Retinal pigment epithelial cell (primary cell): ENCODE measurements around the gene PPRC1.

Experiments
- DNase-seq: peaks from one replicate; pipeline ENCODE4 v3.0.0-alpha.2; 2010; ENCODE audit warnings: low read depth
- H3K4me3 ChIP-seq: 2 replicates; pipeline ENCODE4 v1.5.1; 2011; ENCODE audit warnings: mild to moderate bottlenecking, low read length, control low read depth, moderate library complexity
- CTCF ChIP-seq: conservative IDR thresholded peaks from 2 replicates; pipeline ENCODE4 v1.5.1; 2011; ENCODE audit warnings: low read depth, low read length, control low read depth, inconsistent platforms

Gene PPRC1

DNA sequence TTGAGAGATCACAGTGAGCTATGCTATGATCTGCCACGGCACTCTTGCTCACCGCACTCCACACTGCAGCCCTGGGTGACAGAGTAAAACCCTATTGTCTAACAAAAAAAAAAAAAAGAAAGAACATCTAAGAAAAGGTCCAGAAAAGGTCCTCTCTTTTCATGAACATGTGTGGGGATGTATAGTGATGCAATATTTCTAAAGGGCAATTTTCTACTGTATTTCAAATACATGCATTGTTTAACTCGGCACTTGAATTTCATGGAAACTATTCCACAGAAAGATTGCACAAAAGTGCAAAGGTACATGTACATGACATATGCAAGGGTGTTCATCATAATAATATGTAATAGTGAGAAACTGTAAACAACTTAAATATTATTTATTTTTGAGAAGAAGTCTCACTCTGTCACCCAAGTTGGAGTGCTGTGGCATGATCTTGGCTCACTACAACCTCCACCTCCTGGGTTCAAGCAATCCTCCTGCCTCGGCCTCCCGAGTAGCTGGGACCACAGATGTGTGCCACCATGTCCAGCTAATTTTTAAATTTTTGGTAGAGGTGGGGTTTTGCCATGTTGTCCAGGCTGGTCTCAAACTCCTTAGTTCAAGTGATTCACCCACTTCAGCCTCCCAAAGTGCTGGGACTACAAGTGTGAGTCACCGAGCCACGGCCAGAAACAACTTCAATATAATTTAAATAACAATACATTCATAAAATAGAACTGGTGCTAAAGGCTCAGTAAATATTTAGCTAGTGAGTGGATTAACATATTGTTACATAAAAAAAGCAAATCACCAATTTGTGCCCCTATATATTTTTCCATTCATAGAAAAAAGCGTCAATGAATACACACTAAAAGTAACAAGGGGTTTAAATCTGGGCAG is 1.3 kb upstream of the PPRC1 start:
- TF ChIP-seq CTCF: no peak
- DNase-seq: no peak
- H3K4me3 ChIP-seq: no peak overlapping the region

GRCh38 chr10:102132193-102132562 is 662 bp upstream of the PPRC1 start:
- no peak for DNase-seq
- TF ChIP-seq CTCF: no peak
- peak overlapping the region; percentile 90 for H3K4me3 ChIP-seq

DNA sequence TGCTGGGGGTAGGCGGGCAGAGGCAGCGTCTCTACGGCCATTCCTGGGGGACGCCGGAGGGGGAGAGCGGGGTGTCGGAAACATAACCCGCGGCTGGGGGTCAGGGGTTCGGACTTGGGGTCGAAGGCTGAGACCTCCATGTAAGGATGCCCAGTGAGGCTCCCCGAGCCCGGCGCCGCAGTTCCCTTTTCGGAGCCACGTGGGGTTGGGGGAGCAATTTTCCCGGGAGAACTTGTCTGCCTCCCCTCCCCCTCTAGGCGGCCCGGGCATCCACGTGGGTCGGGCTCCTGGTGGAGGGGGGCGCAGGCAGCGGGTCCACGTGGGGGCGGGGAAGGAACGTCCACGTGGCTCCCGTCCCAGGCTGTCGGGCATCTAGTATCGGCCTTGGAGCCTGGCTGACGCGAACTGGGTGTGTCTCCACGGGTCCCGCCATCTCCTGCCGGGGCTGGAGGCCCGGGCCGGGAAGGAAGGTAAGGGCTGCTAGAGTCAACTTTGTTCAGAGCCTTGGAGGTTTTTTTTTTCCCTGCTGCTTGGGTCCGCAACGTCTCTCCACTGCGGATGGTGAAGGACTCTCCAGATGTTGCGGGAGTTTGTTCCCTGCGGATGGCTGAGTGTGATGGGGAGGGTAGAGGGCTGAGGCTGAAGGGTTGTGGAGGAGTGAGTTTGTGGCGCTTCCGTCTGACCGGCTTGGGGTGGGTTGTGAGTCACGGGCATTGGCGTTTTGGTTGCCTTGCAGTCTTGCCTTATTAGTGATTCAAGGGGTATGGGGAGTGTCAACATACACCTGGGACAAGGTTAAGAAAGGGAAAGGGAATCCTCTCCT is 744 bp downstream of the PPRC1 start:
- no peak for TF ChIP-seq CTCF
- DNase-seq: no peak

GRCh38 chr10:102134416-102134815 is 1.6 kb downstream of the PPRC1 start:
- TF ChIP-seq CTCF: no peak
- no peak for DNase-seq
- peak overlapping the region; percentile 90 for H3K4me3 ChIP-seq

More for the DNA sequence above, 744 bp downstream of the PPRC1 start:
- H3K4me3 ChIP-seq: peak overlapping the region; percentile 90

DNA sequence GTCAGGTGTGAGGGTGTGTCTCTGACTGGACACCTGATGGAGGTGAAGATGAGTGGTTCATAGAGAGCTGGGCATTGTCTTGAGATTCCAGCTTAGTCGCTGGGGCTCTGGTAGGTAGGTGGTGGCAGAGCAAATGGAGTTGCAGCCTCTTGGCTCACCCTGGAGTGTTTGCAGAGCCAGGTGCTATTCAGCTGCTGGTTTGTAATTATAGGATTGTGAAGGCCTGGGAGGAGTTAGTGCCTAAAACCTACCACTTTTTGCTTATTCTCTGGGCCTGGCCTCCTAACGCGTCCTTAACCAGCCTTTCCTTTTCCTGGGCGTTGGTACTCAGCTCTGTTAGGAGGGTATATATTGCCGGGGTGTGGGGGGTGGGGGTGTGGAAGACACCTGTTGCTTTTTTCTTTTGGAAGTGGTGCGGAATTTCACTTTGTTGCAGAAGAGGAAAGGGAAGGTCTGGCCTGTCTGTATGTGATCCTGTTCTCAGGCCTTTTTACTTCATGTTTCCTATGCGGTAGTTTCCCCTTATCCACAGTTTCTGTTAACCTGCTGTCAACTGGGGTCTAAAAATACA is 3.2 kb downstream of the PPRC1 start:
- TF ChIP-seq CTCF: no peak
- H3K4me3 ChIP-seq: no peak overlapping the region
- no peak for DNase-seq

- H3K4me3 ChIP-seq: no peak overlapping the region
- DNase-seq: no peak
- TF ChIP-seq CTCF: no peak
Observed at GRCh38 chr10:102139281-102140110, 6.7 kb downstream of the PPRC1 start.
